ENCODE data around the gene MKKS.
A peak's percentile ranks its signal among the peaks of the same experiment; 100 is the strongest.

The MKKS gene

GRCh38 chr20:10465135-10465534 lies 31.1 kb upstream of the MKKS start:
- Histone ChIP-seq H4K8ac (ENCODE audit: low read depth, low read length) (no peak overlapping the region), H3K4ac (ENCODE audit: low read length) (no peak overlapping the region), H3K36me3 (replicated peaks in 1 of 2; ENCODE audit: control insufficient read depth in 2 of 2, insufficient read depth in 2 of 2, low read length in 2 of 2) (no peaks in the 10 kb centered on the region), H2BK5ac (ENCODE audit: low read length) (no peak overlapping the region), H3K4me1 (ENCODE audit: control insufficient read depth in 2 of 2, insufficient read depth in 1 of 2, low read depth in 1 of 2, low read length in 2 of 2) (peaks cover 19 to 29% of the 10 kb centered on the region in 2 donors), H2BK15ac (ENCODE audit: low read length) (no peak overlapping the region), H3K23ac (ENCODE audit: low read depth, low read length, poor library complexity) (no peak overlapping the region), H3K27me3 (ENCODE audit: control insufficient read depth in 3 of 3, insufficient read depth in 3 of 3, low read depth in 1 of 3, low read length in 3 of 3) (no peaks in the 10 kb centered on the region), H3K4me2 (ENCODE audit: insufficient read depth, low read length, poor library complexity, severe bottlenecking) (no peak overlapping the region), H3K9me3 (replicated peaks in 1 of 2; ENCODE audit: control insufficient read depth in 2 of 2, insufficient read depth in 1 of 2, low read depth in 1 of 2, low read length in 2 of 2) (peaks cover 0 to 15% of the 10 kb centered on the region in 2 donors), H3K9ac (ENCODE audit: low read depth, low read length, poor library complexity) (no peak overlapping the region), H3K27ac (replicated peaks; ENCODE audit: low read length) (peak overlapping the region; percentile 94), H2BK12ac (ENCODE audit: low read length) (no peak overlapping the region), H4K91ac (ENCODE audit: low read depth, low read length, poor library complexity) (no peak overlapping the region), H2AK5ac (ENCODE audit: low read depth, low read length) (no peak overlapping the region), H3K18ac (ENCODE audit: low read length) (no peak overlapping the region), H3K4me3 (ENCODE audit: low read length in 2 of 2) (no peak overlapping the region), H3K79me1 (ENCODE audit: low read depth, low read length) (no peaks in the 10 kb centered on the region), H3K14ac (ENCODE audit: low read length) (no peak overlapping the region), H2AFZ (ENCODE audit: low read length) (no peak overlapping the region), H2BK120ac (ENCODE audit: low read depth, low read length) (no peak overlapping the region)
- no peak for DNase-seq (ENCODE audit: low spot score)
- WGBS, 2 donors (ENCODE audit: extremely low coverage in 2 of 2, insufficient read length in 2 of 2, insufficient replicate concordance in 1 of 2): no CpG with 5 or more reads among the region's 3 CpGs

- no peaks in the 10 kb centered on the region for H3K36me3 ChIP-seq (replicated peaks in 1 of 2; ENCODE audit: control insufficient read depth in 2 of 2, insufficient read depth in 2 of 2, low read length in 2 of 2)
- peaks cover 15 to 25% of the 10 kb centered on the region in 2 donors for H3K4me1 ChIP-seq (ENCODE audit: control insufficient read depth in 2 of 2, insufficient read depth in 1 of 2, low read depth in 1 of 2, low read length in 2 of 2)
- no peak overlapping the region for H2AFZ ChIP-seq (ENCODE audit: low read length)
- WGBS, 2 donors (ENCODE audit: extremely low coverage in 2 of 2, insufficient read length in 2 of 2, insufficient replicate concordance in 1 of 2): no CpG with 5 or more reads among the region's 2 CpGs
- no peak overlapping the region for H3K4me3 ChIP-seq (ENCODE audit: low read length in 2 of 2)
- H2AK5ac ChIP-seq (ENCODE audit: low read depth, low read length): no peak overlapping the region
- no peak overlapping the region for H3K14ac ChIP-seq (ENCODE audit: low read length)
- no peak overlapping the region for H3K23ac ChIP-seq (ENCODE audit: low read depth, low read length, poor library complexity)
- no peak overlapping the region for H2BK120ac ChIP-seq (ENCODE audit: low read depth, low read length)
- no peak overlapping the region for H3K4me2 ChIP-seq (ENCODE audit: insufficient read depth, low read length, poor library complexity, severe bottlenecking)
- H4K8ac ChIP-seq (ENCODE audit: low read depth, low read length): no peak overlapping the region
- H2BK5ac ChIP-seq (ENCODE audit: low read length): no peak overlapping the region
- H3K4ac ChIP-seq (ENCODE audit: low read length): no peak overlapping the region
- no peak overlapping the region for H3K27ac ChIP-seq (replicated peaks; ENCODE audit: low read length)
- H3K9ac ChIP-seq (ENCODE audit: low read depth, low read length, poor library complexity): no peak overlapping the region
- H2BK15ac ChIP-seq (ENCODE audit: low read length): no peak overlapping the region
- H3K79me1 ChIP-seq (ENCODE audit: low read depth, low read length): no peaks in the 10 kb centered on the region
- DNase-seq (ENCODE audit: low spot score): no peak
- no peak overlapping the region for H2BK12ac ChIP-seq (ENCODE audit: low read length)
- H3K27me3 ChIP-seq (ENCODE audit: control insufficient read depth in 3 of 3, insufficient read depth in 3 of 3, low read depth in 1 of 3, low read length in 3 of 3): no peaks in the 10 kb centered on the region
- H4K91ac ChIP-seq (ENCODE audit: low read depth, low read length, poor library complexity): no peak overlapping the region
- peaks cover 0 to 16% of the 10 kb centered on the region in 2 donors for H3K9me3 ChIP-seq (replicated peaks in 1 of 2; ENCODE audit: control insufficient read depth in 2 of 2, insufficient read depth in 1 of 2, low read depth in 1 of 2, low read length in 2 of 2)
- no peak overlapping the region for H3K18ac ChIP-seq (ENCODE audit: low read length)
These were observed 29.6 kb upstream of the MKKS start for GRCh38 chr20:10463622-10464021.

- Histone ChIP-seq H4K91ac (ENCODE audit: low read depth, low read length, poor library complexity) (no peak overlapping the region), H2BK15ac (ENCODE audit: low read length) (no peak overlapping the region), H3K4me1 (ENCODE audit: control insufficient read depth in 2 of 2, insufficient read depth in 1 of 2, low read depth in 1 of 2, low read length in 2 of 2) (peaks cover 8 to 15% of the 10 kb centered on the region in 2 donors), H3K36me3 (replicated peaks in 1 of 2; ENCODE audit: control insufficient read depth in 2 of 2, insufficient read depth in 2 of 2, low read length in 2 of 2) (peaks cover 0 to 3% of the 10 kb centered on the region in 2 donors), H2BK5ac (ENCODE audit: low read length) (no peak overlapping the region), H2AFZ (ENCODE audit: low read length) (no peak overlapping the region), H3K4ac (ENCODE audit: low read length) (no peak overlapping the region), H3K9ac (ENCODE audit: low read depth, low read length, poor library complexity) (no peak overlapping the region), H3K14ac (ENCODE audit: low read length) (no peak overlapping the region), H4K8ac (ENCODE audit: low read depth, low read length) (no peak overlapping the region), H3K23ac (ENCODE audit: low read depth, low read length, poor library complexity) (no peak overlapping the region), H2AK5ac (ENCODE audit: low read depth, low read length) (no peak overlapping the region), H3K9me3 (replicated peaks in 1 of 2; ENCODE audit: control insufficient read depth in 2 of 2, insufficient read depth in 1 of 2, low read depth in 1 of 2, low read length in 2 of 2) (peaks cover 0 to 23% of the 10 kb centered on the region in 2 donors), H2BK12ac (ENCODE audit: low read length) (no peak overlapping the region), H3K4me2 (ENCODE audit: insufficient read depth, low read length, poor library complexity, severe bottlenecking) (no peak overlapping the region), H3K4me3 (ENCODE audit: low read length in 2 of 2) (no peak overlapping the region), H3K27ac (replicated peaks; ENCODE audit: low read length) (no peak overlapping the region), H2BK120ac (ENCODE audit: low read depth, low read length) (no peak overlapping the region), H3K79me1 (ENCODE audit: low read depth, low read length) (peaks cover 2% of the 10 kb centered on the region), H3K18ac (ENCODE audit: low read length) (no peak overlapping the region), H3K27me3 (ENCODE audit: control insufficient read depth in 3 of 3, insufficient read depth in 3 of 3, low read depth in 1 of 3, low read length in 3 of 3) (no peaks in the 10 kb centered on the region)
- DNase-seq (ENCODE audit: low spot score): no peak
These were observed 28.5 kb upstream of the MKKS start for GRCh38 chr20:10462516-10462915.

GRCh38 chr20:10461495-10461894 lies 27.5 kb upstream of the MKKS start:
- no peaks in the 10 kb centered on the region for H3K27me3 ChIP-seq (ENCODE audit: control insufficient read depth in 3 of 3, insufficient read depth in 3 of 3, low read depth in 1 of 3, low read length in 3 of 3)
- no peak overlapping the region for H2AK5ac ChIP-seq (ENCODE audit: low read depth, low read length)
- H2AFZ ChIP-seq (ENCODE audit: low read length): no peak overlapping the region
- H3K23ac ChIP-seq (ENCODE audit: low read depth, low read length, poor library complexity): no peak overlapping the region
- H3K79me1 ChIP-seq (ENCODE audit: low read depth, low read length): peaks cover 2% of the 10 kb centered on the region
- no peak overlapping the region for H2BK12ac ChIP-seq (ENCODE audit: low read length)
- H2BK120ac ChIP-seq (ENCODE audit: low read depth, low read length): no peak overlapping the region
- no peak overlapping the region for H4K91ac ChIP-seq (ENCODE audit: low read depth, low read length, poor library complexity)
- peak overlapping the region; percentile 10 for H2BK15ac ChIP-seq (ENCODE audit: low read length)
- peaks cover 0 to 3% of the 10 kb centered on the region in 2 donors for H3K36me3 ChIP-seq (replicated peaks in 1 of 2; ENCODE audit: control insufficient read depth in 2 of 2, insufficient read depth in 2 of 2, low read length in 2 of 2)
- H3K27ac ChIP-seq (replicated peaks; ENCODE audit: low read length): no peak overlapping the region
- H2BK5ac ChIP-seq (ENCODE audit: low read length): no peak overlapping the region
- no peak overlapping the region for H3K9ac ChIP-seq (ENCODE audit: low read depth, low read length, poor library complexity)
- H4K8ac ChIP-seq (ENCODE audit: low read depth, low read length): no peak overlapping the region
- no peak overlapping the region for H3K18ac ChIP-seq (ENCODE audit: low read length)
- no peak overlapping the region for H3K4me2 ChIP-seq (ENCODE audit: insufficient read depth, low read length, poor library complexity, severe bottlenecking)
- no peak overlapping the region for H3K4ac ChIP-seq (ENCODE audit: low read length)
- H3K4me3 ChIP-seq (ENCODE audit: low read length in 2 of 2): no peak overlapping the region
- DNase-seq (ENCODE audit: low spot score): no peak
- peaks cover 0 to 30% of the 10 kb centered on the region in 2 donors for H3K9me3 ChIP-seq (replicated peaks in 1 of 2; ENCODE audit: control insufficient read depth in 2 of 2, insufficient read depth in 1 of 2, low read depth in 1 of 2, low read length in 2 of 2)
- no CpG with 5 or more reads among the region's 2 CpGs for WGBS, 2 donors (ENCODE audit: extremely low coverage in 2 of 2, insufficient read length in 2 of 2, insufficient replicate concordance in 1 of 2)
- H3K4me1 ChIP-seq (ENCODE audit: control insufficient read depth in 2 of 2, insufficient read depth in 1 of 2, low read depth in 1 of 2, low read length in 2 of 2): peaks cover 6% of the 10 kb centered on the region in 2 donors
- H3K14ac ChIP-seq (ENCODE audit: low read length): no peak overlapping the region

All from neuronal stem cell (in vitro differentiated cells).